ENCODE results near the gene STXBP2. TPM values are rescaled to one million over a fixed set of nuclear protein-coding genes. Genes with fewer than 3 reads are reported as not detected.
A peak's percentile ranks its signal among the peaks of the same experiment; 100 is the strongest.

STXBP2 gene
- 1.6 TPM for total RNA-seq
- polyA plus RNA-seq (ENCODE audit: insufficient read depth in 1 of 8, insufficient read length in 8 of 8, low replicate concordance in 1 of 8), result 10 to 100 TPM in 1 of 8 donors, 1 to 10 TPM in 7; 3.2 to 12.4 (median 6.0) TPM
- long read RNA-seq, donor 1, partial matches to known transcripts, result 0 of 1 reads
- long read RNA-seq, donor 1, other reads (novel, unspliced or antisense), result 0 of 1 reads
- long read RNA-seq, donor 2, result 0 reads
- long read RNA-seq, donor 3, result 0 reads
- long read RNA-seq, donor 4, partial matches to known transcripts, result 0 of 2 reads
- long read RNA-seq, donor 4, other reads (novel, unspliced or antisense), result 0 of 2 reads
- long read RNA-seq, donor 5, partial matches to known transcripts, result 0 of 2 reads
- long read RNA-seq, donor 5, other reads (novel, unspliced or antisense), result 0 of 2 reads
- long read RNA-seq, donor 6, partial matches to known transcripts, result 0 of 3 reads
- long read RNA-seq, donor 6, other reads (novel, unspliced or antisense), result 0 of 3 reads
- long read RNA-seq, donor 7, partial matches to known transcripts, result 0 of 1 reads
- long read RNA-seq, donor 7, other reads (novel, unspliced or antisense), result 0 of 1 reads
- long read RNA-seq, donor 8, partial matches to known transcripts, result 0 of 1 reads
- long read RNA-seq, donor 8, other reads (novel, unspliced or antisense), result 0 of 1 reads
- long read RNA-seq, donor 9, partial matches to known transcripts, result 0 of 1 reads
- long read RNA-seq, donor 9, other reads (novel, unspliced or antisense), result 0 of 1 reads
- long read RNA-seq, donor 10, partial matches to known transcripts, result 0 of 1 reads
- long read RNA-seq, donor 10, other reads (novel, unspliced or antisense), result 0 of 1 reads
- long read RNA-seq, donor 11, result 0 reads

DNA sequence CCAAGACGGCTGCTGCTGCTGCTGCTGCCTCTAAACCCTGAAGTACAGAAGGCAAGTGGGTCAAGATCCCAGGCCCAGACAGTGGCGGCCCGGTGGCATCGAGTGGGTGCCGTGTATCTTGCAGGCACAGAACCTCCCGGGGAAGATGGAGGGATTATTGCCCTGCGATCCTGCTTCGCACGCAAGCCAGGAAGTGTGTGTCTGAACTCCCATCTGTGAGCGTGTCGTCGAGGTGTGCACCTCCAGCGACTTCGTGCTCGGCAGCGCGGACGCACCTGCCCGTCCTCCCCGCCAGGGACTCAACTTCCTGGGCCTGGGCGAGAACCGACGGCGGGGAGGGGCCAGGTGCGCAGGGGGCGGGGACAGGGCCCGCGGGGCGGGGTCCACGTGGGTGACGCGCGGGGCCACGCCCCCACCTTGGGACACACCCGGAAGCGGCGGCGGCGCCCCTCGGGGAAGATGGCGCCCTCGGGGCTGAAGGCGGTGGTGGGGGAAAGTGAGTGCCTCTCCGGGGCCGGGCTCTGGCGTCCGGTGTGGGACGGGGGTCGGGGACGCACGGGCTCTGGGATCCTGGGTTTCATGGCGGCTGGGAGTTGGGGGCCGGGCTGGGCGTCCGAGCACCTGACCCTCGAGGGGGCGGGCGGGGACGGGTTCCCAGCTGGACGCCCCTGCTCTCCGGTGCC lies at the start of gene STXBP2:
Gene STXBP2, plus strand, starts transcription at position 420 of the 683 bp plus-strand sequence. Its CDS starts 40 bp downstream, at position 460.
- Histone ChIP-seq H3K27ac (ENCODE audit: low read length) (peak within 1 kb of the TSS; percentile 3), H3K27me3 (ENCODE audit: control insufficient read depth, insufficient read depth, low read length) (peaks cover 27% of the 10 kb centered on the region)

DNA sequence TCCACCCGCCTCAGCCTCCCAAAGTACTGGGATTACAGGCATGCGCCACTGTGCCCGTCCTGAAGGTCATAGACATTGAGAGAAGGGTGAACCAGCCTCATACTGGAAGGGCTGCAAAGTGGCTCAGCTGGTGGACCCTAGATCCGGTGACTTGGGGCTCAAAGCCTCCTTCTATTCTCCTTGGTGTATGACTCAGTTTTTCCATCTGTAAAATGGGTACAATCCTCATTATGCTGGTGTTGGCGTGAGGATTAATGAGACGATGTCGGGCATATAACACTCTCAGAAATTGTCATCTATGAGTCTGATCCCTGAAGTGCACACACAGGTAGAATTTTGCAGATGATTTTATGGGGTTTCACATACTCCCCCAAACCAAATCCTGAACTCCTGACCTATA lies 47.1 kb upstream of the STXBP2 start:
- 67% methylated on average over 1 of the region's 7 CpGs for WGBS (ENCODE audit: insufficient coverage)
- Histone ChIP-seq H3K4me1 (ENCODE audit: control insufficient read depth, insufficient read depth, low read length) (no peaks in the 10 kb centered on the region), H3K27me3 (ENCODE audit: control insufficient read depth, insufficient read depth, low read length) (peaks cover 11% of the 10 kb centered on the region), H3K4me3 (ENCODE audit: low read length) (no peak overlapping the region), H3K27ac (ENCODE audit: low read length) (no peak overlapping the region), H3K9me3 (replicated peaks; ENCODE audit: control insufficient read depth, low read depth, low read length) (no peaks in the 10 kb centered on the region), H3K36me3 (ENCODE audit: control insufficient read depth, insufficient read depth, low read length) (no peaks in the 10 kb centered on the region)
- DNase-seq, result no peak

More for the DNA sequence above, at the start of gene STXBP2:
- H3K36me3 ChIP-seq (ENCODE audit: control insufficient read depth, insufficient read depth, low read length), result peaks cover 7% of the 10 kb centered on the region
- H3K4me3 ChIP-seq (ENCODE audit: low read length), result peak within 1 kb of the TSS; percentile 27
- 7% methylated on average over 60 of the region's 61 CpGs for WGBS (ENCODE audit: insufficient coverage)
- H3K9me3 ChIP-seq (replicated peaks; ENCODE audit: control insufficient read depth, low read depth, low read length), result no peaks in the 10 kb centered on the region
- no peaks in the 10 kb centered on the region for H3K4me1 ChIP-seq (ENCODE audit: control insufficient read depth, insufficient read depth, low read length)
- DNase-seq, result no peak

DNA sequence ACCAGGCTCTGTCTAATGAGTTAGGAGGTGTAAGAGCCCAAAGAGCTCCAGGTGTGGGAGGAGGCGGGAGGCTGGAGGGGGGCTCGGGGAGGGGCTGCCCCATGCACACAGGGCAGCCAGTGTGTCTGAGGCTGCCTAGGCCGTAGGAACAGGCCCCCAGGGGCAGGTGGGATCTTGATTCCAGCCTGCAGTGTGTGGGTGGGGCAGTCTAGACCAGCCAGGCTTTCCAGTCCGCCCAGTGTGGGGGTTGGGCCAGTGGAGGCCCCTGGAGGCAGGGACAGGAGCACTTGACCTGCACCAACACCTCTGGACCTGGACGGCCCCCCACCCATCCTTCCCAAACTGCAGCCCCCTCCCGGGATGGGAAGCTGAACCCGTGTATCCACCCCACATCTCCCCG lies 46.7 kb upstream of the STXBP2 start:
- no peak for DNase-seq
- Histone ChIP-seq H3K36me3 (ENCODE audit: control insufficient read depth, insufficient read depth, low read length) (no peaks in the 10 kb centered on the region), H3K27me3 (ENCODE audit: control insufficient read depth, insufficient read depth, low read length) (peaks cover 15% of the 10 kb centered on the region), H3K9me3 (replicated peaks; ENCODE audit: control insufficient read depth, low read depth, low read length) (no peaks in the 10 kb centered on the region), H3K27ac (ENCODE audit: low read length) (no peak overlapping the region), H3K4me1 (ENCODE audit: control insufficient read depth, insufficient read depth, low read length) (no peaks in the 10 kb centered on the region), H3K4me3 (ENCODE audit: low read length) (no peak overlapping the region)
- WGBS (ENCODE audit: insufficient coverage), result 62% methylated on average over 7 of the region's 8 CpGs

DNA sequence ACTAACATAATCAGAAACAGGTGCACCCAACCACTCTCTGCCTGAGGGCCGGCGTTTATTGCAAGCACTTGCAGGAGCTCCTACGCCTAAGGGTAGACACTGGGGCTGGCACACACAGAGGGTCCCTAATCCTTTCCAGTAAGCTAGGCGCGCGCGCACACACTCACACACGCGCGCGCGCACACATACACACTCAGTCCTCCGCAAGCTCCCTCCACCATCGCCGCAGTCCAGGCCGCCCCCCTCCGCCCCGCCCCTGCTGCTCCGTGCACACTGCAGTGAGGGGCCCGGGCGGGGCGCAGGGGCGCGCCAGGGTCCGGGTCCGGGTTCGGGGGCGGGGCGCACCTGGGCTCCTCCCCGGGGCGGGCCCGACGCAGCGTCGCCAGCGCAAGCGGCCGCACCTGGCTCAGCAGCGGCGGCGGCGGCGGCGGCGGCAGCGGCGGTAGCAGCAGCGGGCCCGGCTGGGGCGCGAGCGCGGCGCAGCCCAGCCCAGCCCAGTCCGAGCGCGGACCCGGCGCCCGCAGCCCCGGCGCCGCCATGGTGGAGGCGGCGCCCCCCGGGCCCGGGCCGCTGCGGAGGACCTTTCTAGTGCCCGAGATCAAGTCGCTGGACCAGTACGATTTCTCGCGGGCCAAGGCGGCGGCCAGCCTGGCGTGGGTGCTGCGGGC lies 41.3 kb upstream of the STXBP2 start, which contains the start of gene CAMSAP3:
Gene CAMSAP3, plus strand, starts transcription at position 398 of the 668 bp plus-strand sequence. Its CDS starts 140 bp downstream, at position 538.
- no peak within 1 kb of the TSS for H3K27ac ChIP-seq (ENCODE audit: low read length)
- no peaks in the 10 kb centered on the region for H3K36me3 ChIP-seq (ENCODE audit: control insufficient read depth, insufficient read depth, low read length)
- WGBS (ENCODE audit: insufficient coverage), result under 1% methylated on average over 73 of the region's 78 CpGs
- H3K4me1 ChIP-seq (ENCODE audit: control insufficient read depth, insufficient read depth, low read length), result no peaks in the 10 kb centered on the region
- DNase-seq, result no peak
- H3K9me3 ChIP-seq (replicated peaks; ENCODE audit: control insufficient read depth, low read depth, low read length), result no peaks in the 10 kb centered on the region
- H3K4me3 ChIP-seq (ENCODE audit: low read length), result no peak within 1 kb of the TSS
- H3K27me3 ChIP-seq (ENCODE audit: control insufficient read depth, insufficient read depth, low read length), result peaks cover 42% of the 10 kb centered on the region

DNA sequence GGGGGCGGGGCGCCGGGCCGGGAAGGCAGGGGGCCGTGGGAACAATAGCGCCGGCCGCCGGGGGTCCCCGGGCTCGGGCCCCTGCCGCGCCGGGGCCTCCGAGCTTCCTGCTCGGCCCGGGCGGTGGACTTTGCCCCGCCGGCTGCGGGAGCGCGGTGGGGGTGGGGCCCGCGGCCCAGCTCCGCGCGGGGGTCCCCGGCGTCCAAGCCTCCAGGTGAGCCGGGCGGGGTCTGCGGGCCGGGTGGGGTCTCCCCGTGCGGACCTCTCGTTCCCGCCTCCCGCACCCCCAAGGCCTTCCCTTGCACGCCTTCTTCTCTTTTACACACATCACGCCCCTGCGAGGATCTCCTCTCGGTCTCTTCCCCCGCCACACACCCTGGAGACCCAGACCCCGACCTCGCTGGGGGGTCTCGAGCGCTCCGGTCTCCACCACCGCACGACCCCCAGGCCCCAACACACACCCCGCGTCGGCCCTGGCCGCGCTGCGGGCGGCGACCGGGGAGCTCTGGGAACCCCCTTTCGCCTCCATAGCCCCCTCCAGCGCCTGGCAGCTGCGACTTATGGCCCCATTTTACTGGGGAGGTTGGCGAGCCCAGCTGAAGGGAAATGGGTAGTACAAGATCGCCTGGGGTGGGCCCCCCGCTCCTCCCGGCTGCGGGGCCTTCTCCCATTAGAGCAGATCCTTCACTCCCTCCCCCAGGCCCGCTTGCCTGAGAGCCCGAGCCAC lies 40.5 kb upstream of the STXBP2 start:
- H3K4me3 ChIP-seq (ENCODE audit: low read length), result no peak overlapping the region
- H3K9me3 ChIP-seq (replicated peaks; ENCODE audit: control insufficient read depth, low read depth, low read length), result no peaks in the 10 kb centered on the region
- H3K36me3 ChIP-seq (ENCODE audit: control insufficient read depth, insufficient read depth, low read length), result no peaks in the 10 kb centered on the region
- H3K4me1 ChIP-seq (ENCODE audit: control insufficient read depth, insufficient read depth, low read length), result no peaks in the 10 kb centered on the region
- no peak for DNase-seq
- under 1% methylated on average over 48 of the region's 70 CpGs for WGBS (ENCODE audit: insufficient coverage)
- H3K27ac ChIP-seq (ENCODE audit: low read length), result no peak overlapping the region
- peaks cover 42% of the 10 kb centered on the region for H3K27me3 ChIP-seq (ENCODE audit: control insufficient read depth, insufficient read depth, low read length)

DNA sequence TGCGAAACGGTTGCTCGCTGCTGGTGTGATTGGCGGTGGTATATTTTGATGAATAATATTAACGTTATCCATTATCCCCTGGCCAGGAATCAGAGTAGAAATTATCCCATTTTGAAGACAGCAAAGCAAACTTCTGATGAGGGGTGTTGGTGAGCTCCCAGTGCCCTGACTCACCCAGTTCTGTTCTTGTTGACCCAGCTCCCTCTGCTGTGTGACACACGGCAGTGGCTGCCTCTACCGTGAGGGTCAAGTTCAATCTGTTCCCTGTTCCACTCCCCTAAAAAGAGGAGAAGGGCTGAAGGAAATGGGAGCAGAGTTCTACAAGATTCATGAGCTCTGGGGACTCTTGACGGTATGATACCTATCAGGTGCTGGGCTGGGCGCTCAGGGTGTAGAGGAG lies 39.2 kb upstream of the STXBP2 start:
- Histone ChIP-seq H3K4me3 (ENCODE audit: low read length) (no peak overlapping the region), H3K36me3 (ENCODE audit: control insufficient read depth, insufficient read depth, low read length) (no peaks in the 10 kb centered on the region), H3K27ac (ENCODE audit: low read length) (no peak overlapping the region), H3K9me3 (replicated peaks; ENCODE audit: control insufficient read depth, low read depth, low read length) (no peaks in the 10 kb centered on the region), H3K4me1 (ENCODE audit: control insufficient read depth, insufficient read depth, low read length) (no peaks in the 10 kb centered on the region), H3K27me3 (ENCODE audit: control insufficient read depth, insufficient read depth, low read length) (peaks cover 42% of the 10 kb centered on the region)
- 72% methylated on average over 2 of the region's 9 CpGs for WGBS (ENCODE audit: insufficient coverage)
- DNase-seq, result no peak

DNA sequence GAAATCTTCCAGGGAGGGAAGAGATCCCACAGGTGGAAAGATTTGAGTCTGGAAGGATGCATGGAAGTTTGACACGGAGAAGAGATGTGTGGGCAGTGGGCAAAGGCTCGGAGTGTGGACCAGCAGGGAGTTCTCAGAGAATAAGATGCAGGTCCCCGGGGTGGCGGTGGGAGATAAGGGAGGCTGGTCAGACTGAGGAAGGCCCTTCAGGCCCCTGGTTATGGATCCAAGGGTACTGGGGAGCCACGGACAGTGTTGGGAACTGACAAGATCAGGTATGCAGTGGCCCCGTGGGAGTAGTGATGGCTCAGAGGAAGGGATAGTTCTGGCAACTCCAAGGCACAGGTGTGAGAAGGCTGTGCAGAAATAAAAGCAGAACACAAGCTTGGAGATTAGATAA lies 38.7 kb upstream of the STXBP2 start:
- Histone ChIP-seq H3K27me3 (ENCODE audit: control insufficient read depth, insufficient read depth, low read length) (peaks cover 42% of the 10 kb centered on the region), H3K9me3 (replicated peaks; ENCODE audit: control insufficient read depth, low read depth, low read length) (no peaks in the 10 kb centered on the region), H3K4me1 (ENCODE audit: control insufficient read depth, insufficient read depth, low read length) (no peaks in the 10 kb centered on the region), H3K36me3 (ENCODE audit: control insufficient read depth, insufficient read depth, low read length) (no peaks in the 10 kb centered on the region), H3K27ac (ENCODE audit: low read length) (no peak overlapping the region), H3K4me3 (ENCODE audit: low read length) (no peak overlapping the region)
- WGBS (ENCODE audit: insufficient coverage), result 58% methylated on average over 6 of the region's 6 CpGs
- no peak for DNase-seq

DNA sequence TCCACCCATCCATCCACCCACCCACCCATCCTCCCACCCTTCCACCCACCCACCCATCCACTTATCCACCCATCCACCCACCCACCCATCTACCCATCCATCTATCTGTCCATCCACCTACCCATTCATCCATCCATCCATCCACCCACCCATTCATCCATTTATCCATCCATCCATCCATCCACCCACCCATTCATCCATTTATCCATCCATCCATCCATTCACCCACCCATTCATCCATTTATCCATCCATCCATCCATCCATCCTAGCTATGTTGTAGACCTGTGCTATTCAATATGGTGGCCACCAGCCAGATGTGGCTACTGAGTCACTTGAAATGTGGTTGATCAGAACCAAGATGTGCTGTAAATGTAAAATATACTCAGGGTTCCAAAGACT lies 36.2 kb upstream of the STXBP2 start:
- H3K9me3 ChIP-seq (replicated peaks; ENCODE audit: control insufficient read depth, low read depth, low read length), result no peaks in the 10 kb centered on the region
- peaks cover 24% of the 10 kb centered on the region for H3K27me3 ChIP-seq (ENCODE audit: control insufficient read depth, insufficient read depth, low read length)
- H3K27ac ChIP-seq (ENCODE audit: low read length), result no peak overlapping the region
- H3K4me1 ChIP-seq (ENCODE audit: control insufficient read depth, insufficient read depth, low read length), result no peaks in the 10 kb centered on the region
- no peak for DNase-seq
- no peaks in the 10 kb centered on the region for H3K36me3 ChIP-seq (ENCODE audit: control insufficient read depth, insufficient read depth, low read length)
- no peak overlapping the region for H3K4me3 ChIP-seq (ENCODE audit: low read length)

DNA sequence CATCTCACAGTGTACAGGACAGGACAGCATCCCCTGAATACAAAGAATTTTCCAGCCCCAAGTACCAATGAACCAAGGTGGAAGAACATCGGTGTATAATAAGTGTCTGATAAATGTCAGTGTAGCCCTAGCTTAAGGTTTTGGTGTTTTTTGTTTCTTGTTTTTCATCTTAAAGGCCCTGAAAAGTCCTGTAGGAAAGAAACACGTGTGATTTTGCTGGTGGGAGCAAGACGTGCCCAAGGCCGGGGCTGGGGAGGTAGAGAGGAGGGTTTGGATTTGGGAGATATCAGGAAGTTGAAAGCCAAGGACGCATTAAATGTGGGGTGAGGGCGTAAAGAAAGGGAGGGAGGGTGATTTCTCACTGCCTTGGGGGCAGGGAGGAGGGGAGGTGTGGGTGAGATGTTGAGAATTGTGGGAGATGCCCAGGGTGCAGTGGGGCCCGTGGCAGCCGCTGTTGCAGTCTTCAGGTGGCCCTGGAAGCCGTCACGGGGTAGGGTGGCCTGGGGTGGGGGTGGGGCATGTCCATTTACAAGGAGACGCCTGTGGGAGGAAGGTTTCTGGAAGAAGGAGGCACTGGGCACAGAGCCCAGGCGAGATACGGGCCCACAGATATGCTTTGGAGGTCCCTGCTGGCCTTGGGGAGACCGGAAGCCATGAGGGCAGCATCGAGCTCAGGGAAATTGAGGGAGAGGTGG lies 34.5 kb upstream of the STXBP2 start:
- no peak overlapping the region for H3K4me3 ChIP-seq (ENCODE audit: low read length)

More for the DNA sequence above, 34.5 kb upstream of the STXBP2 start:
- no peak for DNase-seq
- H3K27me3 ChIP-seq (ENCODE audit: control insufficient read depth, insufficient read depth, low read length), result peaks cover 12% of the 10 kb centered on the region
- H3K9me3 ChIP-seq (replicated peaks; ENCODE audit: control insufficient read depth, low read depth, low read length), result no peaks in the 10 kb centered on the region
- H3K36me3 ChIP-seq (ENCODE audit: control insufficient read depth, insufficient read depth, low read length), result no peaks in the 10 kb centered on the region
- H3K27ac ChIP-seq (ENCODE audit: low read length), result no peak overlapping the region
- H3K4me1 ChIP-seq (ENCODE audit: control insufficient read depth, insufficient read depth, low read length), result no peaks in the 10 kb centered on the region
- 32% methylated on average over 12 of the region's 15 CpGs for WGBS (ENCODE audit: insufficient coverage)

Measured in muscle of leg (tissue), 16 donors.